ENCODE data around the gene ZFP91.

DNA sequence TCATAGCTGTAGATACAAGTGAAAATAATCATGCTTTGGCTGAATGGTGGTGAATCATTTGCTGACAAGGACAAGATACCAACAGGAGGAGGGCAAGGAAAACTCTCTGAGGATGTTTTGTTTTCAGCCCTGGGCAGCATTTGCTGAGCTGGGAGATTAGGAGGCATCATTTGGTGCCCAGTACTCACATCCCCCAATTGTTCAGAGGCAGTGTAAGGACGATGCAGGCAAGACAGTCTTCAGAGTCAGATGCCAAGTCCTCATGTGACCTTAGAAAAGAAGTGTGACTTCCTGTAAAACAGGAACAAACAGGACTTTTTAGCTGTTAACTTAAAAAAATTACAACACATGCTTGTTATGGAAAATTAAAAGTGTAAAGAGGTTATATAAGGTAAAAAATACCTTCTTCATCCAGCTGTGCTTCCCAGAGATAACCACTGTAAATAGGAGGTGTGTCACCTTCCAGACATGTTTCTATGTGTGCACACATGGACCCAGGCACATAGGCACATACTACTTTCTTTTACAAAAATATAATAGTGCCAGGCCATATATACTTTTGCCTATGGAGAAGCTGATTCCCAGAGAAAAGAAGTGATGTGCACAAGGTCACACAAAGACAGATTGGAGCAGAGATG lies 61.6 kb downstream of the ZFP91 start:
- TF ChIP-seq, protein P1, sequence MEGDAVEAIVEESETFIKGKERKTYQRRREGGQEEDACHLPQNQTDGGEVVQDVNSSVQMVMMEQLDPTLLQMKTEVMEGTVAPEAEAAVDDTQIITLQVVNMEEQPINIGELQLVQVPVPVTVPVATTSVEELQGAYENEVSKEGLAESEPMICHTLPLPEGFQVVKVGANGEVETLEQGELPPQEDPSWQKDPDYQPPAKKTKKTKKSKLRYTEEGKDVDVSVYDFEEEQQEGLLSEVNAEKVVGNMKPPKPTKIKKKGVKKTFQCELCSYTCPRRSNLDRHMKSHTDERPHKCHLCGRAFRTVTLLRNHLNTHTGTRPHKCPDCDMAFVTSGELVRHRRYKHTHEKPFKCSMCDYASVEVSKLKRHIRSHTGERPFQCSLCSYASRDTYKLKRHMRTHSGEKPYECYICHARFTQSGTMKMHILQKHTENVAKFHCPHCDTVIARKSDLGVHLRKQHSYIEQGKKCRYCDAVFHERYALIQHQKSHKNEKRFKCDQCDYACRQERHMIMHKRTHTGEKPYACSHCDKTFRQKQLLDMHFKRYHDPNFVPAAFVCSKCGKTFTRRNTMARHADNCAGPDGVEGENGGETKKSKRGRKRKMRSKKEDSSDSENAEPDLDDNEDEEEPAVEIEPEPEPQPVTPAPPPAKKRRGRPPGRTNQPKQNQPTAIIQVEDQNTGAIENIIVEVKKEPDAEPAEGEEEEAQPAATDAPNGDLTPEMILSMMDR (IDR thresholded peaks at IDR 0.05; ENCODE audit: low read depth, low read length, poor library complexity, severe bottlenecking), result no peak
- TF ChIP-seq EZH2phosphoT487 (IDR thresholded peaks at IDR 0.05; ENCODE audit: borderline replicate concordance, low read length), result no peak
